ENCODE data around the gene CAPN15.

- TF ChIP-seq CTCF (IDR thresholded peaks at IDR 0.05; ENCODE audit: insufficient read depth, low read depth, low read length): no peak
- TF ChIP-seq EZH2 (IDR thresholded peaks at IDR 0.05; ENCODE audit: insufficient read depth, low read length): no peak
These were observed 59.4 kb downstream of the CAPN15 start for GRCh38 chr16:586645-587590.
